ENCODE measurements around the gene ZNF319. TPM values are rescaled to one million over a fixed set of nuclear protein-coding genes. Genes with fewer than 3 reads are reported as not detected.

ZNF319 gene
- total RNA-seq, 5 donors from 2014 or later (not counting 1 experiment from before 2014, with no cell fraction given): 14.9 to 25.4 (median 20.4) TPM

DNA sequence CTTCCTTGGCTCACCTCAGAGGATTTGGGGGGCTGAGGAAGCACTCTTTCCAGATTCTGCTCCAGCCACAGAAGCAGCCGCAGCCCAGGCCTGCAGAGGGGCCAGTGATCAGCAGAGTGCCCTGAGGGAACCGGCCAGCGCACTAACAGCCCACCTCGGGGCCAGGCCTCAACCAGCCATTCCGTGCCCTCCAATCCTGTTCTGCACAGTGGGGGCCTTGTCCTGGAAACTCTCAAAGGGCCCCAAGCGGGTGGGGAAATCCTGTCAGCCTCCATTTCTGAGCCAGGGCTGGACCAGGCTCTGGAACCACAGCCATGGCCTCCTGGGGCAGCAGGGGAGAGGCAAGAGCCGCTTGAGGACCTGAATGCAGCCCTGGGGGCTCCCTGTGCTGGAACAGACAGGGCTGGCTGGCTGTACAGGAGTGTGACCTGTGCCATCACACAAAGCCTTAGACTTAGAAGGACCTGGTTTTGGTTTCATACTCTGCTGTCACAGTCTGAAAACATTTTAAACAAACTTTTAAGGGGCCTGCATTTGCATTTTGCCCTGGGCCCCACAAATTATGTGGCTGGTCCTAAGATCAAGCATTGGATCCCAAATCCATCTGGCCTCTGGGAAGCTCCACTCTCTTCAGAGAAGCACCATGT, 39.5 kb downstream of the ZNF319 start:
- ChIA-PET POLR2A (interaction anchor here in 1 of 2 donors (0.6 kb wide), 1 partner anchor 62 kb away, joined by 3 read pairs; no protein-coding TSS in a partner anchor), CTCF (no interaction called here)
- H3K9me3 Mint-ChIP-seq: no peaks in the 10 kb centered on the region
- 86% methylated on average over 7 of the region's 7 CpGs for WGBS (ENCODE audit: insufficient coverage)
- Histone ChIP-seq H3K27me3 (replicated peaks in 1 of 2; ENCODE audit: control insufficient read depth in 2 of 2, extremely low read depth in 1 of 2, insufficient read depth in 2 of 2, low read length in 1 of 2) (peaks cover 0 to 23% of the 10 kb centered on the region in 2 experiments), H3K4me3 (ENCODE audit: control insufficient read depth in 1 of 2, extremely low read depth in 1 of 2, low read length in 1 of 2) (no peak overlapping the region), H3K27ac (ENCODE audit: low read length) (no peak overlapping the region), H3K9me3 (no peaks in the 10 kb centered on the region), H3K4me1 (ENCODE audit: control insufficient read depth in 1 of 2, extremely low read depth in 1 of 2, insufficient read depth in 2 of 2, low read length in 2 of 2) (no peaks in the 10 kb centered on the region), H3K36me3 (ENCODE audit: control insufficient read depth in 2 of 2, extremely low read depth in 1 of 2, insufficient read depth in 1 of 2, low read length in 1 of 2) (no peaks in the 10 kb centered on the region)
- no peaks in the 10 kb centered on the region for H3K36me3 Mint-ChIP-seq
- H3K4me3 Mint-ChIP-seq: no peak overlapping the region
- ATAC-seq (replicated peaks in 1 of 4) (no peak), DNase-seq (no peak)
- peaks cover 0 to 4% of the 10 kb centered on the region in 2 donors for H3K27me3 Mint-ChIP-seq
- H3K27ac Mint-ChIP-seq: no peak overlapping the region
- H3K4me1 Mint-ChIP-seq: no peaks in the 10 kb centered on the region

DNA sequence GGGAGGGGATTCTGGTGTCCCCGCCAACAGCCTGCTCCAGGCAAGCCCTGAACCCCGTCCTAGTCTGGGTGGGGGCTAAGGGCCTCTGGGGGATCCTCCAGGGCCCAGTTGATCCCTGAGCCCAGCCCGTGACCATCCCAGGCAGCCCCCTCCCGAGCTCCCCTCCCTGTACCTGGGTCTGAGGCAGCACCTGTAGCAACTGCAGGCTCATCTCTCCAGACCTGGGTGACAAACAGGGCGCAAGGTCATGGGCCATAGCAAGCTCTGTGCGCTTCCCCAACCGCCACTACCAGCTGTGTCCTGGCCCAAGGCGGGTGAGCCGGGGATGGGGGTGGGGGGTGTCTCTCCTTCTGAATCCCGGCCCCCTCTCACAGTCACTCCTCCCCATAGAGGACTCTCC, 40.2 kb downstream of the ZNF319 start:
- no peak overlapping the region for H3K4me3 ChIP-seq (ENCODE audit: control insufficient read depth in 1 of 2, extremely low read depth in 1 of 2, low read length in 1 of 2)
- H3K4me1 Mint-ChIP-seq: no peaks in the 10 kb centered on the region
- peaks cover 0 to 4% of the 10 kb centered on the region in 2 donors for H3K27me3 Mint-ChIP-seq
- H3K27ac ChIP-seq (ENCODE audit: low read length): no peak overlapping the region
- 53% methylated on average over 3 of the region's 10 CpGs for WGBS (ENCODE audit: insufficient coverage)
- ChIA-PET CTCF (no interaction called here), POLR2A (no interaction called here)
- H3K27me3 ChIP-seq (replicated peaks in 1 of 2; ENCODE audit: control insufficient read depth in 2 of 2, extremely low read depth in 1 of 2, insufficient read depth in 2 of 2, low read length in 1 of 2): peaks cover 0 to 23% of the 10 kb centered on the region in 2 experiments
- H3K4me3 Mint-ChIP-seq: no peak overlapping the region
- no peak for ATAC-seq (replicated peaks in 1 of 4)
- no peak overlapping the region for H3K27ac Mint-ChIP-seq
- H3K36me3 Mint-ChIP-seq: no peaks in the 10 kb centered on the region
- no peaks in the 10 kb centered on the region for H3K36me3 ChIP-seq (ENCODE audit: control insufficient read depth in 2 of 2, extremely low read depth in 1 of 2, insufficient read depth in 1 of 2, low read length in 1 of 2)
- DNase-seq: no peak
- H3K9me3 ChIP-seq: no peaks in the 10 kb centered on the region
- no peaks in the 10 kb centered on the region for H3K4me1 ChIP-seq (ENCODE audit: control insufficient read depth in 1 of 2, extremely low read depth in 1 of 2, insufficient read depth in 2 of 2, low read length in 2 of 2)
- H3K9me3 Mint-ChIP-seq: no peaks in the 10 kb centered on the region

DNA sequence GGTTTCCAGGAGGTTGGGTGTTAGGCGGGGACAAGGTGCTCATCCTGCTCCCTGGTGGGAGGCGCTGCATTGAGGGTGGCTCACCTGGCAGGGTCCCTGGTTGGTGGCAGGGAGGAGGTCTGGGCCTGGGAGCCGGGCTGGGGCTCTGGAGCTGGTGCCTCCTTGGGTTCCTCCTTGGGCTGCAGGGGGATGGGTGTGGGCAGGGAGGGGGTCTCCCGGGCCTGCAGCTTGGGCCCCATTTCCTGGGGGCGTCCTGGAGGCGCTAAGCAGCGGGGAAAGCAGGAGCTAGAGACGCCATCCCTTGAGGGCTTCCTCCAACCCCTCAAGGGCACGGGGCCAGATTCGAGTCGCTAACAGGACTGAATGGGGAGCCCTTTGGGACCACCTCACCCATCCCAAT, 40.7 kb downstream of the ZNF319 start:
- 81% methylated on average over 7 of the region's 11 CpGs for WGBS (ENCODE audit: insufficient coverage)
- Mint-ChIP-seq H3K27me3 (peaks cover 0 to 4% of the 10 kb centered on the region in 2 donors), H3K27ac (no peak overlapping the region), H3K4me1 (no peaks in the 10 kb centered on the region), H3K4me3 (no peak overlapping the region), H3K9me3 (no peaks in the 10 kb centered on the region), H3K36me3 (no peaks in the 10 kb centered on the region)
- Histone ChIP-seq H3K4me3 (ENCODE audit: control insufficient read depth in 1 of 2, extremely low read depth in 1 of 2, low read length in 1 of 2) (no peak overlapping the region), H3K27me3 (replicated peaks in 1 of 2; ENCODE audit: control insufficient read depth in 2 of 2, extremely low read depth in 1 of 2, insufficient read depth in 2 of 2, low read length in 1 of 2) (peaks cover 0 to 23% of the 10 kb centered on the region in 2 experiments), H3K9me3 (no peaks in the 10 kb centered on the region), H3K4me1 (ENCODE audit: control insufficient read depth in 1 of 2, extremely low read depth in 1 of 2, insufficient read depth in 2 of 2, low read length in 2 of 2) (no peaks in the 10 kb centered on the region), H3K27ac (ENCODE audit: low read length) (no peak overlapping the region), H3K36me3 (ENCODE audit: control insufficient read depth in 2 of 2, extremely low read depth in 1 of 2, insufficient read depth in 1 of 2, low read length in 1 of 2) (no peaks in the 10 kb centered on the region)
- ATAC-seq (replicated peaks in 1 of 4): no peak
- no peak for DNase-seq
- CTCF ChIA-PET: interaction anchor here in 1 of 2 donors (0.7 kb wide), 1 partner anchor 16 kb away, joined by 3 read pairs; no protein-coding TSS in a partner anchor
- POLR2A ChIA-PET: no interaction called here

DNA sequence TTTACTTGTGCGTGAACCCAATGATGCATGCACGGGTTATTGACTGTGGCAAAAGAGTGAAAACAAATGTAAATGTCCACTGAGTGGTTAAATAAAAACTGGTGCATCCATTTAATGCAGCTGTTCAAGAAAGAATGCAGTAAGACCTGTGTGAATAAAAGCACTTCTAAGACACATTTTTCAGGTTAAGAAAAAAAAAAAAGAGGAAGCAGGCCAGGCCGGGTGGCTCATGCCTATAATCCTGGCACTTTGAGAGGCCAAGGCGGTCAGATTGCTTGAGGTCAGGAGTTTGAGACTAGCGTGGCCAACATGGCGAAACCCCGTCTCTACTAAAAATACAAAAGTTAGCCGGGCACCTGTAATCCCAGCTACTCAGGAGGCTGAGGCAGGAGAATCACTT, 41.4 kb downstream of the ZNF319 start:
- H3K27ac ChIP-seq (ENCODE audit: low read length): no peak overlapping the region
- no peaks in the 10 kb centered on the region for H3K4me1 ChIP-seq (ENCODE audit: control insufficient read depth in 1 of 2, extremely low read depth in 1 of 2, insufficient read depth in 2 of 2, low read length in 2 of 2)
- H3K9me3 ChIP-seq: no peaks in the 10 kb centered on the region
- CTCF ChIA-PET: interaction anchor here (0.6 to 0.7 kb wide), 2 partner anchors 17 to 28 kb away, joined by 3 read pairs; no protein-coding TSS in a partner anchor
- Mint-ChIP-seq H3K27ac (no peak overlapping the region), H3K4me1 (no peaks in the 10 kb centered on the region), H3K27me3 (peaks cover 0 to 4% of the 10 kb centered on the region in 2 donors), H3K9me3 (no peaks in the 10 kb centered on the region), H3K36me3 (no peaks in the 10 kb centered on the region), H3K4me3 (no peak overlapping the region)
- POLR2A ChIA-PET: no interaction called here
- no peak overlapping the region for H3K4me3 ChIP-seq (ENCODE audit: control insufficient read depth in 1 of 2, extremely low read depth in 1 of 2, low read length in 1 of 2)
- DNase-seq (no peak), ATAC-seq (replicated peaks in 1 of 4) (no peak)
- 73% methylated on average over 3 of the region's 8 CpGs for WGBS (ENCODE audit: insufficient coverage)
- peaks cover 0 to 23% of the 10 kb centered on the region in 2 experiments for H3K27me3 ChIP-seq (replicated peaks in 1 of 2; ENCODE audit: control insufficient read depth in 2 of 2, extremely low read depth in 1 of 2, insufficient read depth in 2 of 2, low read length in 1 of 2)
- no peaks in the 10 kb centered on the region for H3K36me3 ChIP-seq (ENCODE audit: control insufficient read depth in 2 of 2, extremely low read depth in 1 of 2, insufficient read depth in 1 of 2, low read length in 1 of 2)

DNA sequence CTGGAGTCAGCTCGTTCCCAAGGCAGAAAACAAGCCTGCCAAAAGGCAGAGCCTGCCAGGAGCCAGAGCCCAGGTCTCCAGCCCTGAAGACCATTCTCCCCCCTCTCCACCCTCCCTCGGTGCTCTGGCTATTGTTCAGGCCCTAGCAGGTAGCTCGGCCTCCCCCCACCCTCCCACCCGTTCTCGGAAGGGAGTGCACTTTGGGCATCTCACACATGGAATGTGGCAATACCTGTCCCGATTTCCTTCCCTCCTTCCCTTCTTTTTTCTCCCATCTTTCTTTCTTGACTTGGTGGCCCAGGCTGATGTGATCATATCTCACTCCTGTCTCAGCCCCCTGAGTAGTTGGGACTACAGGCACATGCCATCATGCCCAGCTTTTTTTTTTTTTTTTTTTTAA, 41.9 kb downstream of the ZNF319 start:
- Mint-ChIP-seq H3K36me3 (no peaks in the 10 kb centered on the region), H3K9me3 (no peaks in the 10 kb centered on the region), H3K4me1 (no peaks in the 10 kb centered on the region), H3K4me3 (no peak overlapping the region), H3K27ac (no peak overlapping the region), H3K27me3 (peaks cover 0 to 4% of the 10 kb centered on the region in 2 donors)
- Histone ChIP-seq H3K4me3 (ENCODE audit: control insufficient read depth in 1 of 2, extremely low read depth in 1 of 2, low read length in 1 of 2) (no peak overlapping the region), H3K27ac (ENCODE audit: low read length) (no peak overlapping the region), H3K4me1 (ENCODE audit: control insufficient read depth in 1 of 2, extremely low read depth in 1 of 2, insufficient read depth in 2 of 2, low read length in 2 of 2) (no peaks in the 10 kb centered on the region), H3K9me3 (no peaks in the 10 kb centered on the region), H3K36me3 (ENCODE audit: control insufficient read depth in 2 of 2, extremely low read depth in 1 of 2, insufficient read depth in 1 of 2, low read length in 1 of 2) (no peaks in the 10 kb centered on the region), H3K27me3 (replicated peaks in 1 of 2; ENCODE audit: control insufficient read depth in 2 of 2, extremely low read depth in 1 of 2, insufficient read depth in 2 of 2, low read length in 1 of 2) (peaks cover 0 to 23% of the 10 kb centered on the region in 2 experiments)
- ATAC-seq (replicated peaks in 1 of 4) (no peak), DNase-seq (no peak)
- CTCF ChIA-PET: interaction anchor here (0.6 kb wide), 3 partner anchors 27 to 498 kb away, joined by 3 read pairs; no protein-coding TSS in a partner anchor
- POLR2A ChIA-PET: no interaction called here
- 63% methylated on average over 2 of the region's 6 CpGs for WGBS (ENCODE audit: insufficient coverage)

DNA sequence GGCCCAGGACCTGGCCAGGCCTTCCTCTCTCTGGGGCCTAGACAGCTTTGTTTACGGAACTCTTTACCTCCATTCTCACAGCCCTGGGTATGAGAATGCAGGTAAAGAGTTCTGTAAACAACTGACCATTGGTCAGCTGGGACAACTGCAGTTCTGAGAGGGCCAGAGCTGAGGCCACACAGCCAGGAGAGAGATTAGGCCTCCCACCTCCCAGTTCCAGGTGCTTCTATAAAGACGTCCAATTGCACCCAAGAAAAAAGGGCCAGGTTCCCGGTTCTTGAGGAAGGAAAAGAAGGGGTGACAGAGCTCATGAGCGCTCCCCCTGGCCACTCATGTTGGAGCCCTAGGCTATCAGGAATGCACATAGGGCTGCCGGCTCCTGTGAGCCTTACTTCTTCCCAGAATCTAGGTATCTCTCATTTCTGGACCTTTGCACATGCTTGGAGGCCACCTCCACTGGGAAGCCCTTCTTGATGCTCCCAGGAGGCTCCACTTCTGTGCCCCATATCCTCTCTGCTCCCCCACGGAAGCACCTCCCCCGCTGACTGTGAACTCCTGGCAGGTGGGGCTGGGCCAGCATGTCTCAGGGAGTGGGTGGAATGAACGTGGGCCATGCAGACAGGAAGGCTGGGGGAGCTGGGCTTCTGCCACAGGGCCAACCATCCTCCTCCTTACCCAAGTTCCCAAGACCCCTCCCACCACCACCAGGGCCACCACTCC, 42.6 kb downstream of the ZNF319 start:
- H3K9me3 ChIP-seq: no peaks in the 10 kb centered on the region
- no peaks in the 10 kb centered on the region for H3K4me1 Mint-ChIP-seq
- no peaks in the 10 kb centered on the region for H3K9me3 Mint-ChIP-seq
- peaks cover 0 to 4% of the 10 kb centered on the region in 2 donors for H3K27me3 Mint-ChIP-seq
- H3K4me3 ChIP-seq (ENCODE audit: control insufficient read depth in 1 of 2, extremely low read depth in 1 of 2, low read length in 1 of 2): no peak overlapping the region
- no peak overlapping the region for H3K27ac Mint-ChIP-seq
- H3K36me3 ChIP-seq (ENCODE audit: control insufficient read depth in 2 of 2, extremely low read depth in 1 of 2, insufficient read depth in 1 of 2, low read length in 1 of 2): no peaks in the 10 kb centered on the region
- no peak overlapping the region for H3K27ac ChIP-seq (ENCODE audit: low read length)
- peaks cover 0 to 23% of the 10 kb centered on the region in 2 experiments for H3K27me3 ChIP-seq (replicated peaks in 1 of 2; ENCODE audit: control insufficient read depth in 2 of 2, extremely low read depth in 1 of 2, insufficient read depth in 2 of 2, low read length in 1 of 2)
- H3K36me3 Mint-ChIP-seq: no peaks in the 10 kb centered on the region
- CTCF ChIA-PET: no interaction called here
- H3K4me1 ChIP-seq (ENCODE audit: control insufficient read depth in 1 of 2, extremely low read depth in 1 of 2, insufficient read depth in 2 of 2, low read length in 2 of 2): no peaks in the 10 kb centered on the region
- no peak overlapping the region for H3K4me3 Mint-ChIP-seq
- no peak for ATAC-seq (replicated peaks in 1 of 4)
- WGBS (ENCODE audit: insufficient coverage): 77% methylated on average over 2 of the region's 8 CpGs
- POLR2A ChIA-PET: no interaction called here
- DNase-seq: no peak

Data from T-cell (primary cell).